Pulmonary artery endothelial cell (primary cell): ENCODE measurements around the gene NEUROG1. TPM values are rescaled to one million over a fixed set of nuclear protein-coding genes. Genes with fewer than 3 reads are reported as not detected.
"Not testable (repeated sequence)": the region's sequence is repeated elsewhere in the genome, so short reads cannot be mapped to it uniquely, and the experiment has no call there.

Experiments
- DNase-seq: peaks from one replicate; pipeline ENCODE4 v3.0.0-alpha.2; 2011; ENCODE audit warnings: low read depth, low spot score
- total RNA-seq: library from RNA; depleted of rRNA; stranded (reverse); fragments of >200 nt; gene quantifications from 2 replicates; pipeline ENCODE4 v1.2.3, GENCODE V29; 2014

NEUROG1 gene
- total RNA-seq, 1 donor from 2014 or later, result not detected

GRCh38 chr5:135537271-135537670 is 1.5 kb upstream of the NEUROG1 start:
- DNase-seq, result no peak

- DNase-seq, result no peak
Observed at GRCh38 chr5:135535420-135535819, 344 bp downstream of the NEUROG1 start.

- DNase-seq, result no peak
Observed at GRCh38 chr5:135534609-135535419, 950 bp downstream of the NEUROG1 start.

- no peak for DNase-seq
Observed at GRCh38 chr5:135533794-135534193, 2.0 kb downstream of the NEUROG1 start.

GRCh38 chr5:135533334-135533733 is 2.4 kb downstream of the NEUROG1 start:
- DNase-seq, result no peak

GRCh38 chr5:135529576-135529975 is 6.2 kb downstream of the NEUROG1 start:
- DNase-seq, result not testable (repeated sequence)

GRCh38 chr5:135526924-135527323 is 8.8 kb downstream of the NEUROG1 start:
- DNase-seq, result no peak

GRCh38 chr5:135521964-135522363 is 13.8 kb downstream of the NEUROG1 start:
- no peak for DNase-seq

GRCh38 chr5:135517631-135518030 is 18.1 kb downstream of the NEUROG1 start:
- no peak for DNase-seq

- no peak for DNase-seq
Observed at GRCh38 chr5:135514116-135514515, 21.6 kb downstream of the NEUROG1 start.

GRCh38 chr5:135511761-135512575 is 23.8 kb downstream of the NEUROG1 start:
- DNase-seq, result no peak

GRCh38 chr5:135509995-135510394 is 25.8 kb downstream of the NEUROG1 start:
- no peak for DNase-seq

- DNase-seq, result no peak
Observed at GRCh38 chr5:135508496-135509005, 27.2 kb downstream of the NEUROG1 start.

- no peak for DNase-seq
Observed at GRCh38 chr5:135505973-135506372, 29.8 kb downstream of the NEUROG1 start.

GRCh38 chr5:135504376-135504775 is 31.4 kb downstream of the NEUROG1 start:
- DNase-seq, result no peak

- no peak for DNase-seq
Observed at GRCh38 chr5:135503871-135504270, 31.9 kb downstream of the NEUROG1 start.

- no peak for DNase-seq
Observed at GRCh38 chr5:135502836-135503520, 32.8 kb downstream of the NEUROG1 start.

GRCh38 chr5:135501965-135502364 is 33.8 kb downstream of the NEUROG1 start:
- no peak for DNase-seq

- DNase-seq, result no peak
Observed at GRCh38 chr5:135498637-135498995, 37.1 kb downstream of the NEUROG1 start.

- no peak for DNase-seq
Observed at GRCh38 chr5:135497971-135498636, 37.7 kb downstream of the NEUROG1 start.

- DNase-seq, result not testable (repeated sequence)
Observed at GRCh38 chr5:135495531-135495930, 40.2 kb downstream of the NEUROG1 start.
